CD4-positive, alpha-beta memory T cell (primary cell): ENCODE results near the gene PRKG1. TPM values are rescaled to one million over a fixed set of nuclear protein-coding genes. Genes with fewer than 3 reads are reported as not detected.

ENCODE experiments used
- CTCF ChIA-PET: fragments of 350-600 bp; sonication (Branson Sonifier 250); formaldehyde crosslinking; loops from one replicate; lab custom pipeline; 2021; ENCODE audit warnings: inconsistent platforms; ENCODE audit not compliant: partially characterized antibody; lab: Charles Lee
- POLR2A ChIA-PET: fragments of 350-600 bp; sonication (Branson Sonifier 250); formaldehyde crosslinking; loops from one replicate; lab custom pipeline; 2021; ENCODE audit not compliant: partially characterized antibody; lab: Charles Lee
- DNase-seq, 5 donors: peaks; one replicate each; pipeline versions ENCODE4 v3.0.0 to v3.0.0-alpha.2; 2020 to 2022; ENCODE audit warnings: mixed read lengths in 1 of 5
- H3K27ac ChIP-seq: one replicate; pipeline ENCODE4 v1.7.0; 2013; ENCODE audit warnings: low read depth, low read length
- H3K27me3 ChIP-seq: 2 replicates; pipeline ENCODE4 v1.7.0; 2013; ENCODE audit warnings: mild to moderate bottlenecking, low read length, moderate library complexity; ENCODE audit not compliant: insufficient read depth
- H3K36me3 ChIP-seq: 2 replicates; pipeline ENCODE4 v1.7.0; 2013; ENCODE audit warnings: mild to moderate bottlenecking, low read length, moderate library complexity; ENCODE audit not compliant: insufficient read depth
- H3K4me1 ChIP-seq: 2 replicates; pipeline ENCODE4 v1.7.0; 2013; ENCODE audit warnings: mild to moderate bottlenecking, low read length, moderate library complexity; ENCODE audit not compliant: insufficient read depth
- H3K4me3 ChIP-seq, 2 donors: one replicate each; pipeline ENCODE4 v1.7.0; 2013; ENCODE audit warnings: low read length in 2 of 2, mild to moderate bottlenecking in 1 of 2
- H3K9me3 ChIP-seq, 2 donors: one replicate each; pipeline ENCODE4 v1.7.0; 2013; ENCODE audit warnings: low read length in 2 of 2, control low read depth in 1 of 2; ENCODE audit not compliant: control insufficient read depth in 1 of 2
- H3K27ac Mint-ChIP-seq, 7 donors: one replicate each; pipeline ENCODE4 v1.8.0; 2020 to 2021; ENCODE audit warnings: mixed read lengths in 7 of 7, mild to moderate bottlenecking in 6 of 7, inconsistent platforms in 3 of 7, moderate library complexity in 3 of 7
- H3K27me3 Mint-ChIP-seq, 2 donors: one replicate each; pipeline ENCODE4 v1.8.0; 2020 to 2021; ENCODE audit warnings: mixed read lengths in 2 of 2
- H3K36me3 Mint-ChIP-seq, 2 donors: one replicate each; pipeline ENCODE4 v1.8.0; 2020 to 2021; ENCODE audit warnings: mixed read lengths in 2 of 2, inconsistent platforms in 1 of 2, mild to moderate bottlenecking in 1 of 2
- H3K4me1 Mint-ChIP-seq, 4 donors: one replicate each; pipeline ENCODE4 v1.8.0; 2020 to 2021; ENCODE audit warnings: mixed read lengths in 4 of 4, mild to moderate bottlenecking in 1 of 4
- H3K4me3 Mint-ChIP-seq, 8 donors: one replicate each; pipeline ENCODE4 v1.8.0; 2020 to 2021; ENCODE audit warnings: mixed read lengths in 8 of 8, mild to moderate bottlenecking in 7 of 8, moderate library complexity in 6 of 8, inconsistent platforms in 3 of 8
- H3K9me3 Mint-ChIP-seq, 8 donors: one replicate each; pipeline ENCODE4 v1.8.0; 2020 to 2021; ENCODE audit warnings: mixed read lengths in 8 of 8, mild to moderate bottlenecking in 5 of 8, inconsistent platforms in 3 of 8, moderate library complexity in 1 of 8
- intact Hi-C: fragments of 100-400 bp; cut with micrococcal nuclease; formaldehyde crosslinking; loops from one replicate; pipeline ENCODE4 v1.15.1; 2023
- polyA plus RNA-seq, 2 donors: library from polyadenylated mRNA; unstranded; fragments of 300-500 nt; fragmentation: Illumina TruSeq; gene quantifications; one replicate each; pipeline ENCODE4 v1.2.3, GENCODE V29; 2021
- total RNA-seq, 2 experiments: library from RNA; stranded (reverse); gene quantifications; one replicate each; pipeline ENCODE4 v1.2.3, GENCODE V29; 2021

PRKG1 gene
- total and polyA plus RNA-seq, 4 experiments from 2014 or later: 0.06 to 0.20 TPM; not detected in 2

DNA sequence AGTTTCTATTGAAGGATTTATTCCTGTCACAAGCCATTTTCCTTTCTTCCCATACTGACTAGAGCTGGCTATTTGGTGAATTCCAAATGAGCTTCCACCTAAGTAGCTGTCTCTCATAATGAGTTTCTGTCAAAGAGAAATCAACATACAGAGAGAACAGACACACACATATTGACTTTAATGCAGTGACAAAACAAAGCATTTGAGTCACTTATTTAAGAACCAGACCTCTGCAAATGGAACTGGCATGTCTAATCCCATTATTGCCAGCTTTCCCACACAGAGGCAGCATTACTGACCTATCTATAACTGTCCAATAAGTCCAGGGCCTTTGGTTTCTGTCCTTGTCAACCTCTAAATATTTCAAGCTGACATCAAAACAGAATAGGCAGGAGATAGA is 804.4 kb downstream of the PRKG1 start:
- H3K27ac ChIP-seq: no peak overlapping the region
- no peaks in the 10 kb centered on the region for H3K36me3 ChIP-seq
- H3K9me3 Mint-ChIP-seq: peaks cover 0 to 2% (median 0%) of the 10 kb centered on the region in 8 donors
- CTCF ChIA-PET: no interaction called here
- no peaks in the 10 kb centered on the region for H3K4me1 ChIP-seq
- no peaks in the 10 kb centered on the region for H3K27me3 Mint-ChIP-seq
- peak overlapping the region in 6 of 8 donors; percentile 40 to 74 (median 54) for H3K4me3 Mint-ChIP-seq
- no peaks in the 10 kb centered on the region for H3K27me3 ChIP-seq
- DNase-seq: no peak
- H3K9me3 ChIP-seq: no peaks in the 10 kb centered on the region
- H3K36me3 Mint-ChIP-seq: no peaks in the 10 kb centered on the region
- POLR2A ChIA-PET: no interaction called here
- peak overlapping the region in 5 of 7 donors; percentile 43 to 89 (median 72) for H3K27ac Mint-ChIP-seq
- peaks cover 3 to 17% (median 12%) of the 10 kb centered on the region in 4 donors for H3K4me1 Mint-ChIP-seq
- intact Hi-C loops: no loop called here
- H3K4me3 ChIP-seq: no peak overlapping the region

DNA sequence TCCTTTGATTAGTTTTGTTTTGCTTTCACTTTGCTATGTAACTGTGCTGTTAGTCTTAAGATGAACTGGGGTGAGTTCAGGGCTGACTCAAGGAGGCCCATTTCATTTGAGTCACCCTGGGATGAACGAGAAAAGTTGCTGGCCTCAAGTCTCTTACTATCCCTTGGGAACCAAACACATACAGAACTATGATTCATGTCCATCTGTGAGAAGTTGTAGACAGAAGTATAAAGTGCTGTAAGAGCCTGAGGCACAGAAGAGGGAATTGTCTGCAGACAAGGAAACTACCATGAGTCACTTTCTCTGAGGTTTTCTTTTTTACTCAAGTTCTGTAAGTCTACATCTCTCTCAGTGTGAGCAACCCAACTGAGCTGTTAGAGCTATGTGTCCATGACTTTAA is 805.0 kb downstream of the PRKG1 start:
- H3K4me3 Mint-ChIP-seq: peak overlapping the region in 7 of 8 donors; percentile 11 to 74 (median 43)
- H3K9me3 ChIP-seq: no peaks in the 10 kb centered on the region

DNA sequence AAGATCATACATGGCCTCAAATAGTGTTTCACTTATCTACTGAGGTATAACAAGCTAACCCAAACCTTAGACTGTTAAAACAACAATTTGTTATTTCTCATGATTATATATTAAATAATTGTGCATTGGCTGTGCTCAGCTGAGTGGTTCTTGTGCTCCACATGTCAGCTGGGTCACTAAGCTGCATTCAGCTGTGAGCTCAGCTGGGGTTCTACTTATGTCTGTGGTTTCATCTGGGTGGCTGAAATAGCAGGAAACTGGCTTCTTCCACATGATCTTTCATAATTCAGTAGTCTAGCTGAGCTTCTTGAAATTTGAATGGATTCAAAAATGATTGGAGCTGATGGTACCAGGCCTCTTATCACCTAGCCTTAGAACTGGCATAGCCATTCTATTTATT is 806.9 kb downstream of the PRKG1 start:
- no peak overlapping the region for H3K4me3 Mint-ChIP-seq
- H3K27me3 Mint-ChIP-seq: no peaks in the 10 kb centered on the region
- intact Hi-C loops: no loop called here
- Histone ChIP-seq H3K27me3 (no peaks in the 10 kb centered on the region), H3K36me3 (no peaks in the 10 kb centered on the region), H3K4me1 (no peaks in the 10 kb centered on the region), H3K9me3 (no peaks in the 10 kb centered on the region), H3K4me3 (no peak overlapping the region), H3K27ac (no peak overlapping the region)
- ChIA-PET POLR2A (no interaction called here), CTCF (no interaction called here)
- no peak overlapping the region for H3K27ac Mint-ChIP-seq
- H3K9me3 Mint-ChIP-seq: peaks cover 0 to 2% (median 0%) of the 10 kb centered on the region in 8 donors
- no peak for DNase-seq
- H3K36me3 Mint-ChIP-seq: no peaks in the 10 kb centered on the region
- H3K4me1 Mint-ChIP-seq: peaks cover 3 to 17% (median 12%) of the 10 kb centered on the region in 4 donors

More for the DNA sequence above, 805.0 kb downstream of the PRKG1 start:
- peaks cover 0 to 2% (median 0%) of the 10 kb centered on the region in 8 donors for H3K9me3 Mint-ChIP-seq
- intact Hi-C loops: no loop called here
- H3K27ac ChIP-seq: no peak overlapping the region
- ChIA-PET CTCF (no interaction called here), POLR2A (no interaction called here)
- H3K4me1 ChIP-seq: no peaks in the 10 kb centered on the region
- no peaks in the 10 kb centered on the region for H3K27me3 ChIP-seq
- peak in 2 of 5 donors; percentile 2 to 10 for DNase-seq
- H3K4me3 ChIP-seq: no peak overlapping the region
- peak overlapping the region; percentile 31 to 89 (median 72) for H3K27ac Mint-ChIP-seq
- H3K4me1 Mint-ChIP-seq: peaks cover 3 to 17% (median 12%) of the 10 kb centered on the region in 4 donors
- no peaks in the 10 kb centered on the region for H3K36me3 ChIP-seq
- no peaks in the 10 kb centered on the region for H3K27me3 Mint-ChIP-seq
- no peaks in the 10 kb centered on the region for H3K36me3 Mint-ChIP-seq

DNA sequence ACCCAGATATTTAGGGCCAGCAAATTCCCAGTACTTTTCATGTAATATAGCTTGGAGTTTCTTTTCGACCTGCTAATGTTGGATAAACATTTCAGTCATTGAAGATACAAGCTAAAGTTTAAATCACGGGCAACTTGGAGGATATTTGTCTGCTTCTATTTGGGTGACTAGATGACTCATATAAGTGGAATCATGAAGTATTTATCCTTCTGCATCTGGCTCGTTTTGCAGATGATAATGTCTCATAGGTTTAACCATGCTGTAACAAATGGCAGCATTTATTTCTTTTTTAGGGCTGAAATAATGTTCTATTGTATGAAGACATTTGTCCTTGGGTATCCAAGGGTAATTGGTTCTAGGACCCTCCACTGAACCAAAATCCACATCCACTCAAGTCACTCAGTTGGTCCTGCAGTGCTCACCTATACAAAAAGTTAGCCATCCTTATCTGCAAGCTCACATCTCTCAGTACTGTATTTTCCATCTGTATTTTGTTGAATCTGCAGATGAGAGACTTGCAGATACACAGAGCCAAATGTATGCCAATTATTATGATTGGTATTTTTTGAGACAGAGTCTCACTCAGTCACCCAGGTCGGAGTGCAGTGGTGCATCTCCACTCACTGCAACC is 812.3 kb downstream of the PRKG1 start:
- CTCF ChIA-PET: no interaction called here
- intact Hi-C loops: no loop called here
- Mint-ChIP-seq H3K27me3 (no peaks in the 10 kb centered on the region), H3K9me3 (peaks cover 0 to under 1% (median 0%) of the 10 kb centered on the region in 8 donors), H3K36me3 (no peaks in the 10 kb centered on the region), H3K4me3 (no peak overlapping the region), H3K4me1 (no peaks in the 10 kb centered on the region), H3K27ac (no peak overlapping the region)
- no peak overlapping the region for H3K27ac ChIP-seq
- no peaks in the 10 kb centered on the region for H3K27me3 ChIP-seq
- DNase-seq: no peak
- no peaks in the 10 kb centered on the region for H3K4me1 ChIP-seq
- H3K9me3 ChIP-seq: no peaks in the 10 kb centered on the region
- H3K36me3 ChIP-seq: no peaks in the 10 kb centered on the region
- no peak overlapping the region for H3K4me3 ChIP-seq
- POLR2A ChIA-PET: no interaction called here

DNA sequence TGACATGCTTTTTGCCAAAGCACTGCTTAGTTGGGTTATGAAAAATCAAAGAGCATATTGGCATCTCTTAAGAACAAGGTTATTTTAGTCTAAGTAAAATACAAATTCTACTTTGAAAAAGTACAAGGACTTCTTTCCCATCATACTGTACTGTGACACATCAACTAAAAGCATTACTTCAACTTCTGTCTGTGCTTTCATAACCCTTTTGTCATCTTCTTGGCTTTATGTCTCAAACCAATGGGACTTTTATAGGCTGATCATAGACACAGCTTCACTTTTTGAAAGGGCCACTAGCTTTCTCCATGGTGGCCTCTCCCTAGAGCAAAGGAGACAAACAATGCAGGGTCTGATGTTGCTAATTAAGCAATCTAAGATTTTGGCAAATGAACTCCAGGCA is 814.0 kb downstream of the PRKG1 start:
- no peaks in the 10 kb centered on the region for H3K36me3 ChIP-seq
- H3K9me3 ChIP-seq: no peaks in the 10 kb centered on the region
- peaks cover 0 to 2% (median 0%) of the 10 kb centered on the region in 8 donors for H3K9me3 Mint-ChIP-seq
- no peaks in the 10 kb centered on the region for H3K36me3 Mint-ChIP-seq
- ChIA-PET POLR2A (no interaction called here), CTCF (no interaction called here)
- no peak overlapping the region for H3K27ac ChIP-seq
- no peak overlapping the region for H3K4me3 ChIP-seq
- H3K4me1 Mint-ChIP-seq: no peaks in the 10 kb centered on the region
- H3K4me1 ChIP-seq: no peaks in the 10 kb centered on the region
- H3K4me3 Mint-ChIP-seq: no peak overlapping the region
- DNase-seq: no peak
- no peak overlapping the region for H3K27ac Mint-ChIP-seq
- intact Hi-C loops: no loop called here
- no peaks in the 10 kb centered on the region for H3K27me3 Mint-ChIP-seq
- no peaks in the 10 kb centered on the region for H3K27me3 ChIP-seq

DNA sequence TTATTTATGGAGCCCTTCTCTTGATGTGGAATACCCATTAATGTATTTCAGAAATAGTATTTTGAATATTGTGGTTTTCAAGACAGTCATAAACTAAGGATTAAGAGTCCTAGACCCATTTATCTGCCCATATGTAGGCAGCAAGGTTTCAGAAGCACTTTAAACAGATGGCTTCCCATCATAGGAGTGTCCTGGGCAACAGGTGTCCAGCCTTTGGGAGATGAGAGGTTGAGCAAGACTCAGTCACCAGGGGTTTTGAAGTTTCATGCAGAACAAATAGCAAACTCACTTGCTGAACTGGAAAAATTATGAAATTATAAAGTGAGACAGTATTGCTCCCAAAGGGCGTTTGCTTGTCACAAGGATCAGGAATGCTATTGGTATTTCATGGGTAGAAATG is 818.0 kb downstream of the PRKG1 start:
- H3K27me3 ChIP-seq: no peaks in the 10 kb centered on the region
- CTCF ChIA-PET: no interaction called here
- H3K9me3 ChIP-seq: no peaks in the 10 kb centered on the region
- H3K4me3 ChIP-seq: no peak overlapping the region
- no peaks in the 10 kb centered on the region for H3K36me3 ChIP-seq
- DNase-seq: no peak
- Mint-ChIP-seq H3K27me3 (peaks cover 0 to 2% of the 10 kb centered on the region in 2 donors), H3K4me3 (no peak overlapping the region), H3K27ac (no peak overlapping the region), H3K4me1 (no peaks in the 10 kb centered on the region), H3K36me3 (no peaks in the 10 kb centered on the region), H3K9me3 (peaks cover 0 to 2% (median 0%) of the 10 kb centered on the region in 8 donors)
- intact Hi-C loops: no loop called here
- POLR2A ChIA-PET: no interaction called here
- H3K4me1 ChIP-seq: no peaks in the 10 kb centered on the region
- H3K27ac ChIP-seq: no peak overlapping the region

DNA sequence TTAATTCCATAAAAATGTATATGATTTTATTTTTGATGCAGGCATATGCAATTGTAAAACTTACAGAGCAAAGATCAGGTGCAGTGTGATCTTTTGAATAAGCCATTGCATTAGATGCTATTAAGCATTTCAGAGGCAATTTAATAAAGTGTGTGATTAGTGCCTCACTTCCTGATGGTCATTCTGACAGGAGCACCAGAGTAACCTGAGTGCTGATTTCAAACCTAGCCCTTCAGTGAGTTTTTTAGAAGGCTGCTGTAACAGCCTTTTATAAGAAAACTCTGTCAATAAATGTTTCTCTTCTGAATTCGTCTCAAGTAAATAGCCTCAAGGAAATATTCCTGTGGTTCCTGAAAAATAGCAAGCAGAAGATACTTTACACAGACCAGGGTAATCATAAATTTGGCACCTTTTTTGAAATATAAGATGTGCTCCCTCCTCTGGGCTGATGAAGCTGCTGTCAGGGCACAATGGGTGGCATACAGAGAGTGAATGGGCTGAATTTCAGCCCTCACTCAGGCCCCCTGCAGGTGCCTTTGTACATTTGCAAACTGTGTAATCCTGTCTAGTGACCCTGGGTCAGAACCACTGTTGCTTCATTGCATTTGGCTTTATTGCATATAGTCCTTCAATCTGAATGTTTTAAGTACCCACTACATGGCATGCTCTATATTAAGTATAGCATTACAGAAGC is 818.8 kb downstream of the PRKG1 start:
- Mint-ChIP-seq H3K4me3 (no peak overlapping the region), H3K9me3 (peaks cover 0 to 2% (median 0%) of the 10 kb centered on the region in 8 donors), H3K4me1 (no peaks in the 10 kb centered on the region), H3K36me3 (no peaks in the 10 kb centered on the region), H3K27me3 (peaks cover 0 to 2% of the 10 kb centered on the region in 2 donors), H3K27ac (no peak overlapping the region)
- Histone ChIP-seq H3K36me3 (no peaks in the 10 kb centered on the region), H3K9me3 (no peaks in the 10 kb centered on the region), H3K27me3 (no peaks in the 10 kb centered on the region), H3K27ac (no peak overlapping the region), H3K4me1 (no peaks in the 10 kb centered on the region), H3K4me3 (no peak overlapping the region)
- intact Hi-C loops: no loop called here
- ChIA-PET CTCF (no interaction called here), POLR2A (no interaction called here)
- DNase-seq: no peak
